Neural cell (in vitro differentiated cells): ENCODE measurements around the gene SPRR2E.

ENCODE experiments used
- CTCF ChIP-seq: fragments of 450-650 bp; IDR thresholded peaks from 2 replicates; pipeline ENCODE4 v1.5.1; 2014; ENCODE audit warnings: antibody characterized with exemption, mild to moderate bottlenecking, moderate library complexity; ENCODE audit not compliant: poor library complexity, severe bottlenecking
- POLR2AphosphoS5 ChIP-seq: IDR thresholded peaks from 2 replicates; pipeline ENCODE4 v1.6.1; 2012
- SMC3 ChIP-seq: fragments of 450-650 bp; conservative IDR thresholded peaks from 2 replicates; pipeline ENCODE4 v1.6.1; 2014; ENCODE audit warnings: antibody characterized with exemption, mild to moderate bottlenecking, moderate library complexity; ENCODE audit not compliant: poor library complexity
- TAF1 ChIP-seq: IDR thresholded peaks from 2 replicates; pipeline ENCODE4 v1.6.1; 2012; ENCODE audit warnings: low read depth

- TF ChIP-seq CTCF: no peak
- TF ChIP-seq TAF1: no peak
- TF ChIP-seq SMC3: no peak
- TF ChIP-seq POLR2AphosphoS5: no peak
Observed at GRCh38 chr1:153058154-153058553, 36.2 kb downstream of the SPRR2E start.
